GM12875 (cell line): ENCODE measurements around the gene WASF3.

Experiments used
- H3K4me3 ChIP-seq: one replicate; pipeline ENCODE4 v1.5.1; 2011; ENCODE audit warnings: low read depth, low read length, control low read depth
- CTCF ChIP-seq: IDR thresholded peaks from 2 replicates; pipeline ENCODE4 v1.5.1; 2011; ENCODE audit warnings: low read depth, mild to moderate bottlenecking, control low read depth, inconsistent platforms, low read length, moderate library complexity, borderline replicate concordance; ENCODE audit not compliant: insufficient read depth

The WASF3 gene

GRCh38 chr13:26557393-26558073 is at the start of gene WASF3:
Gene WASF3 (plus strand): TSS chr13:26557683. CDS start chr13:26642271, 84,588 bp downstream.
- no peak for TF ChIP-seq CTCF
- no peak within 1 kb of the TSS for H3K4me3 ChIP-seq

- no peak overlapping the region for H3K4me3 ChIP-seq
- TF ChIP-seq CTCF = no peak
Observed at GRCh38 chr13:26508885-26509284, 48.6 kb upstream of the WASF3 start.

- no peak overlapping the region for H3K4me3 ChIP-seq
- TF ChIP-seq CTCF = no peak
Observed at GRCh38 chr13:26509491-26509890, 48.0 kb upstream of the WASF3 start.

GRCh38 chr13:26513931-26514330 is 43.6 kb upstream of the WASF3 start:
- H3K4me3 ChIP-seq = no peak overlapping the region
- TF ChIP-seq CTCF = no peak

- TF ChIP-seq CTCF = no peak
Observed at GRCh38 chr13:26515721-26516120, 41.8 kb upstream of the WASF3 start.

GRCh38 chr13:26517936-26518335 is 39.5 kb upstream of the WASF3 start:
- no peak for TF ChIP-seq CTCF

More at GRCh38 chr13:26515721-26516120, 41.8 kb upstream of the WASF3 start:
- H3K4me3 ChIP-seq = no peak overlapping the region

GRCh38 chr13:26518451-26518959 is 39.0 kb upstream of the WASF3 start:
- no peak overlapping the region for H3K4me3 ChIP-seq
- TF ChIP-seq CTCF = no peak

More at GRCh38 chr13:26517936-26518335, 39.5 kb upstream of the WASF3 start:
- H3K4me3 ChIP-seq = no peak overlapping the region
